AG09309 (cell line): ENCODE measurements around the gene KRTAP4-16.
"Not testable (repeated sequence)": the region's sequence is repeated elsewhere in the genome, so short reads cannot be mapped to it uniquely, and the experiment has no call there.

Experiments
- DNase-seq: peaks from one replicate; pipeline ENCODE4 v3.0.0-alpha.2; 2010; ENCODE audit warnings: low read depth
- H3K4me3 ChIP-seq: 2 replicates; pipeline ENCODE4 v1.5.1; 2011; ENCODE audit warnings: mild to moderate bottlenecking, low read depth, low read length, moderate library complexity; ENCODE audit not compliant: control insufficient read depth
- CTCF ChIP-seq: IDR thresholded peaks from 2 replicates; pipeline ENCODE4 v1.5.1; 2011; ENCODE audit warnings: mild to moderate bottlenecking, low read depth, low read length, inconsistent platforms; ENCODE audit not compliant: insufficient read depth, control insufficient read depth; ENCODE audit errors: missing control alignments

Gene KRTAP4-16

GRCh38 chr17:41127371-41127770 lies 25.4 kb upstream of the KRTAP4-16 start:
- H3K4me3 ChIP-seq = no peak overlapping the region
- DNase-seq = no peak
- no peak for TF ChIP-seq CTCF

- no peak for TF ChIP-seq CTCF
These were observed 24.4 kb upstream of the KRTAP4-16 start for GRCh38 chr17:41126412-41126811.

GRCh38 chr17:41125064-41125463 lies 23.1 kb upstream of the KRTAP4-16 start:
- DNase-seq = no peak
- TF ChIP-seq CTCF = no peak
- no peak overlapping the region for H3K4me3 ChIP-seq

More at GRCh38 chr17:41126412-41126811, 24.4 kb upstream of the KRTAP4-16 start:
- no peak overlapping the region for H3K4me3 ChIP-seq
- no peak for DNase-seq

GRCh38 chr17:41123991-41124371 lies 22.0 kb upstream of the KRTAP4-16 start, which contains the start of gene KRTAP4-12:
KRTAP4-12 (minus strand) TSS chr17:41124182; CDS start chr17:41124122, 60 bp downstream.
- not testable (repeated sequence) for H3K4me3 ChIP-seq, DNase-seq

GRCh38 chr17:41123292-41123990 lies 21.4 kb upstream of the KRTAP4-16 start:
- not testable (repeated sequence) for H3K4me3 ChIP-seq

GRCh38 chr17:41121742-41122141 lies 19.7 kb upstream of the KRTAP4-16 start:
- no peak for DNase-seq
- no peak for TF ChIP-seq CTCF
- H3K4me3 ChIP-seq = no peak overlapping the region

More at GRCh38 chr17:41123292-41123990, 21.4 kb upstream of the KRTAP4-16 start:
- DNase-seq = not testable (repeated sequence)

GRCh38 chr17:41119696-41120690 lies 18.0 kb upstream of the KRTAP4-16 start:
- H3K4me3 ChIP-seq, DNase-seq: not testable (repeated sequence)

- no peak overlapping the region for H3K4me3 ChIP-seq
- no peak for DNase-seq
- no peak for TF ChIP-seq CTCF
These were observed 16.7 kb upstream of the KRTAP4-16 start for GRCh38 chr17:41118721-41119120.

- not testable (repeated sequence) for H3K4me3 ChIP-seq, DNase-seq
These were observed 15.9 kb upstream of the KRTAP4-16 start, which contains the start of gene KRTAP4-11 for GRCh38 chr17:41117846-41118386. KRTAP4-11 (minus strand) TSS chr17:41118373; CDS start chr17:41118315, 58 bp downstream.
